GM12801 (cell line): Measurements from ENCODE around the gene MYO16.

ENCODE experiments used
- TF ChIP-seq, protein P1 (sequence below): IDR thresholded peaks from one replicate; pipeline ENCODE4 v1.5.1; 2011; ENCODE audit warnings: control low read depth; ENCODE audit not compliant: insufficient read length; ENCODE audit errors: extremely low read depth

MYO16 gene

GRCh38 chr13:108827646-108828045 is 198.2 kb downstream of the MYO16 start:
- TF ChIP-seq, protein P1, sequence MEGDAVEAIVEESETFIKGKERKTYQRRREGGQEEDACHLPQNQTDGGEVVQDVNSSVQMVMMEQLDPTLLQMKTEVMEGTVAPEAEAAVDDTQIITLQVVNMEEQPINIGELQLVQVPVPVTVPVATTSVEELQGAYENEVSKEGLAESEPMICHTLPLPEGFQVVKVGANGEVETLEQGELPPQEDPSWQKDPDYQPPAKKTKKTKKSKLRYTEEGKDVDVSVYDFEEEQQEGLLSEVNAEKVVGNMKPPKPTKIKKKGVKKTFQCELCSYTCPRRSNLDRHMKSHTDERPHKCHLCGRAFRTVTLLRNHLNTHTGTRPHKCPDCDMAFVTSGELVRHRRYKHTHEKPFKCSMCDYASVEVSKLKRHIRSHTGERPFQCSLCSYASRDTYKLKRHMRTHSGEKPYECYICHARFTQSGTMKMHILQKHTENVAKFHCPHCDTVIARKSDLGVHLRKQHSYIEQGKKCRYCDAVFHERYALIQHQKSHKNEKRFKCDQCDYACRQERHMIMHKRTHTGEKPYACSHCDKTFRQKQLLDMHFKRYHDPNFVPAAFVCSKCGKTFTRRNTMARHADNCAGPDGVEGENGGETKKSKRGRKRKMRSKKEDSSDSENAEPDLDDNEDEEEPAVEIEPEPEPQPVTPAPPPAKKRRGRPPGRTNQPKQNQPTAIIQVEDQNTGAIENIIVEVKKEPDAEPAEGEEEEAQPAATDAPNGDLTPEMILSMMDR, result no peak

- TF ChIP-seq, protein P1, result no peak
Measured at GRCh38 chr13:108828086-108828815, 198.8 kb downstream of the MYO16 start.

DNA sequence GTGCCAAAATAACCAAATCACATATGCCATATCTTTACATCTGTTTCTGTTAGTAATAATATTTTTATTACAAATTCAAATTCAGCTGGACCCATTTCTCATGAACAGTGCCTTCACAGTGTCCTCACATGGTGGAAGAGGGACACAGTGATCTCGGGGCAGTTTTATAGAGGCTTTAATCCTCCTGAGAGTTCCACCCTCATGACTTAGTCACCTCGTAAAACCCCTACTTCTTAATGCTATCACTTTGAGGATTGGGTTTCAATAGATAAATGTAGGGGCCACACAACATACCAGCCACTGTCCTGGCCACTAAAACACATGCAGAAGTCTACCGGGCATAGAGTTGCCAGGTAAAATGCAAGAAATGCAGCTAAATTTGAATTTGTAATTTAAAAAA is 201.5 kb downstream of the MYO16 start:
- TF ChIP-seq, protein P1, result no peak

DNA sequence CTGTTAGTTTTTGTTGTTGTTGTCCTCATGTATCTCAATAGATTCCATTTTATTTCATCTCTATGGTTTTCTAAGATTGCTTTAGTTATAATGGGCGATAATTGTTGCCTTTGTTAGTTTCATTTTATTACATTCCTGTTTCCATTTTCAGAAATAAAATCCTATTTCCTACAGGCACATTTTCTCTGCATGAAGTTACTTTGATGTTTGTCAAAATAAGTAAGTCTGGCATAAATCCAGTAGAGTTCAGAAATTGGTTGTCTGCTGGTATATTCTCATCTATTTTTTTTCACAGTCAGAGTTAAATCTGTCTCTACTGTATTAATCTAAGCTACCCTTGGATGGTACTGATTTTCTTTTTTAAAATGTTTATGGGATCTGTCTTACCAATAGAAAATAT is 204.1 kb downstream of the MYO16 start:
- TF ChIP-seq, protein P1, result no peak

GRCh38 chr13:108834193-108834592 is 204.8 kb downstream of the MYO16 start:
- TF ChIP-seq, protein P1, result no peak

- TF ChIP-seq, protein P1, result no peak
Measured at GRCh38 chr13:108835083-108835482, 205.7 kb downstream of the MYO16 start.

DNA sequence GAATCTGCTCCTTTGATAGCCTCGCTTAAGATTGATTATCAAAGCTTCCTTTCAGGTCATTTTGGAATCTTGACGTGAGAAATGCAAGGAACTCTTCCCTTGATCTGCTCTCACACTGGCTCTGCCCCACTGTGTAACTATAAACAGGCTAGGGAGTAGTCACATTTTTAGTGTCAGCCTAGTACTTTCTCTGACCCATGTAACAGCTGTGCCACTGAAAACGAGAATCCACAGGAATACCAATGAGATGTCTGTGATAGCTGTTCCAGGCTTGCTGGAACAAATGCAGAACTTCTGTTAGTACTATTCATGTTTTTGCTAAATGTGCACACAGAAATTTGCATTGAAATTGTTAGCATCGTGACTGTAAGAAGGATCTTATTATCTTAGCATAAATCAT is 221.3 kb downstream of the MYO16 start:
- TF ChIP-seq, protein P1, result no peak
